ENCODE results near the gene ITIH1.

ITIH1 gene

DNA sequence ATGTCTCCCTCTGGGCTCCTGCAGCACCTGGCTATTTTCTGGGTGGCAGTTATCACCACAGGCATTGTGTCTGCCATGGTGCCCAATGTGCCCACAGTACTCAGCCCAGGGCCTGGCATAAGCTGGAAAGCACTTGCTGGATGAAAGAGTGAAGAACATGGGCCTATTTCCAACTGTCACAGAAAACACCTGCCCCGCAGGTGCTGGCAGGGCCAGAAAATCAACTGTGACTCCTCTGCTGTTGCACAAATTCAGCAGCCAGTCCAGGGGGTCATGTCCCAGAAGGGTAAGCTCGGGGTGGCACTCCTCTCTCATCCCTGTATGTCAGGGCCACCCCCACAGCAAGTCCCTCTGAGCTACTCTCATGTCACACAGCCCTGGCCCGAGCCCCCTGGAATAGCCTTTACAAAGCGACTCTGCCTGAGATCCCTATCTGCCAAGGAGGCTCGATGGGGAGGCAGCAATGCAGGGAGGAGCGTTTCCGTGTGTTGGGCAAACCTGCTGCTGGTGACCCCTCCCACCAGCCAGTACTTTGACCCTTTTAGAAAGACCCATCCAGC lies 34.1 kb downstream of the ITIH1 start:
- Histone ChIP-seq H4K20me1 (ENCODE audit: insufficient read depth, low read length) (no peaks in the 10 kb centered on the region), H3K9ac (ENCODE audit: low read length) (no peak overlapping the region), H3K4me2 (ENCODE audit: low read length) (no peak overlapping the region), H3K27me3 (ENCODE audit: low read depth, low read length) (no peaks in the 10 kb centered on the region), H3K9me3 (ENCODE audit: insufficient read depth, low read length) (no peaks in the 10 kb centered on the region), H3K4me1 (ENCODE audit: low read length) (no peaks in the 10 kb centered on the region), H3K4me3 (ENCODE audit: low read length) (no peak overlapping the region), H2AFZ (ENCODE audit: low read depth, low read length) (no peak overlapping the region), H3K27ac (ENCODE audit: low read length) (no peak overlapping the region), H3K79me2 (ENCODE audit: low read length) (no peaks in the 10 kb centered on the region), H3K36me3 (replicated peaks; ENCODE audit: low read depth, low read length) (no peaks in the 10 kb centered on the region)
- TF ChIP-seq, protein P1, sequence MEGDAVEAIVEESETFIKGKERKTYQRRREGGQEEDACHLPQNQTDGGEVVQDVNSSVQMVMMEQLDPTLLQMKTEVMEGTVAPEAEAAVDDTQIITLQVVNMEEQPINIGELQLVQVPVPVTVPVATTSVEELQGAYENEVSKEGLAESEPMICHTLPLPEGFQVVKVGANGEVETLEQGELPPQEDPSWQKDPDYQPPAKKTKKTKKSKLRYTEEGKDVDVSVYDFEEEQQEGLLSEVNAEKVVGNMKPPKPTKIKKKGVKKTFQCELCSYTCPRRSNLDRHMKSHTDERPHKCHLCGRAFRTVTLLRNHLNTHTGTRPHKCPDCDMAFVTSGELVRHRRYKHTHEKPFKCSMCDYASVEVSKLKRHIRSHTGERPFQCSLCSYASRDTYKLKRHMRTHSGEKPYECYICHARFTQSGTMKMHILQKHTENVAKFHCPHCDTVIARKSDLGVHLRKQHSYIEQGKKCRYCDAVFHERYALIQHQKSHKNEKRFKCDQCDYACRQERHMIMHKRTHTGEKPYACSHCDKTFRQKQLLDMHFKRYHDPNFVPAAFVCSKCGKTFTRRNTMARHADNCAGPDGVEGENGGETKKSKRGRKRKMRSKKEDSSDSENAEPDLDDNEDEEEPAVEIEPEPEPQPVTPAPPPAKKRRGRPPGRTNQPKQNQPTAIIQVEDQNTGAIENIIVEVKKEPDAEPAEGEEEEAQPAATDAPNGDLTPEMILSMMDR (IDR thresholded peaks at IDR 0.05; ENCODE audit: low read depth, low read length) = no peak
- no peak for TF ChIP-seq EZH2phosphoT487 (IDR thresholded peaks at IDR 0.05; ENCODE audit: low read depth)

GRCh38 chr3:52813810-52814209 lies 36.4 kb downstream of the ITIH1 start:
- Histone ChIP-seq H3K9ac (ENCODE audit: low read length) (no peak overlapping the region), H3K27me3 (ENCODE audit: low read depth, low read length) (no peaks in the 10 kb centered on the region), H2AFZ (ENCODE audit: low read depth, low read length) (no peak overlapping the region), H3K27ac (ENCODE audit: low read length) (no peak overlapping the region), H3K79me2 (ENCODE audit: low read length) (no peaks in the 10 kb centered on the region), H4K20me1 (ENCODE audit: insufficient read depth, low read length) (no peaks in the 10 kb centered on the region), H3K9me3 (ENCODE audit: insufficient read depth, low read length) (no peaks in the 10 kb centered on the region), H3K4me1 (ENCODE audit: low read length) (no peaks in the 10 kb centered on the region), H3K36me3 (replicated peaks; ENCODE audit: low read depth, low read length) (no peaks in the 10 kb centered on the region), H3K4me3 (ENCODE audit: low read length) (no peak overlapping the region), H3K4me2 (ENCODE audit: low read length) (no peak overlapping the region)
- TF ChIP-seq EZH2phosphoT487 (IDR thresholded peaks at IDR 0.05; ENCODE audit: low read depth) = no peak
- TF ChIP-seq, protein P1 (IDR thresholded peaks at IDR 0.05; ENCODE audit: low read depth, low read length) = no peak

DNA sequence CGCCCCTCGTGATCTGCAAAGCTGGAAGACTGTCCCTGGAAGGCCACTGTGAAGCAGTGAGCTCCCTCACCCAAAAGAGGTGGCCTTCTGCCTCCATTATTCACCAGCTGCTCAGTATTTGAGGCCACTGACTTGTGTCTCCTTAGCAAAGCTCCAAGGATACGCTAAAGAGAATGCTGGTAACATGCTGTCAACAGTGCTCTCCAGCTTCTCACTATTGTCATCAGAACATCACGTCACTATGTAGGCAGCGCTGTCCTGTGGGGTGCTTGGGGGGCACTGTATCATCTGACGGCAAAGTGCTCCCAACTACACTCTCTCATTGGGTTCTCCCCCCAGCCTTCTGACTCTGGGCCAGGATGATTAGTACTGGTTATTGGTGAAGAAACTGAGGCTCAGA lies 38.8 kb downstream of the ITIH1 start:
- Histone ChIP-seq H3K4me3 (ENCODE audit: low read length) (no peak overlapping the region), H3K27me3 (ENCODE audit: low read depth, low read length) (no peaks in the 10 kb centered on the region), H3K9me3 (ENCODE audit: insufficient read depth, low read length) (no peaks in the 10 kb centered on the region), H3K4me2 (ENCODE audit: low read length) (no peak overlapping the region), H4K20me1 (ENCODE audit: insufficient read depth, low read length) (no peaks in the 10 kb centered on the region), H2AFZ (ENCODE audit: low read depth, low read length) (no peak overlapping the region), H3K36me3 (replicated peaks; ENCODE audit: low read depth, low read length) (no peaks in the 10 kb centered on the region), H3K9ac (ENCODE audit: low read length) (no peak overlapping the region), H3K27ac (ENCODE audit: low read length) (no peak overlapping the region), H3K79me2 (ENCODE audit: low read length) (no peaks in the 10 kb centered on the region), H3K4me1 (ENCODE audit: low read length) (no peaks in the 10 kb centered on the region)
- TF ChIP-seq, protein P1 (IDR thresholded peaks at IDR 0.05; ENCODE audit: low read depth, low read length) = no peak
- no peak for TF ChIP-seq EZH2phosphoT487 (IDR thresholded peaks at IDR 0.05; ENCODE audit: low read depth)

DNA sequence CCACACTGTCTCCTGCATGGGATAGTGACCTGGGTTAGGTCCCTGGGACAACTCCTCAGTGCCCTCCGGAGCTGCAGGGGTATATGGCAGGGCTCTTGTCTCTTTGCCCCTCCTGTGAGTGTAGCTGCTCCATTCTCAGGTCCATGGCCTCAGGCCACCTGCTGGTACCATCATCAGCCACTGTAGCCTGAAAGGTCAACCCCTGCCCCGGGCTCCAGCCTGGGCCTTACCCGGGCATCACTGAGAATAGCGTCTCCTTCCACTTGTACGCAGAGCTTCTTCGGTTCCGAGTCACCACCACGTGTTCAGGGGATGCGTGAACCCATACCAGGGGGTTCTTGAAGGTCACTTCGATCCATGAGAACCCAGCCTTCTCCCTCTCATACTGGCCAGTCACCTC lies 39.3 kb downstream of the ITIH1 start:
- Histone ChIP-seq H4K20me1 (ENCODE audit: insufficient read depth, low read length) (no peaks in the 10 kb centered on the region), H3K79me2 (ENCODE audit: low read length) (no peaks in the 10 kb centered on the region), H3K27me3 (ENCODE audit: low read depth, low read length) (no peaks in the 10 kb centered on the region), H2AFZ (ENCODE audit: low read depth, low read length) (no peak overlapping the region), H3K4me3 (ENCODE audit: low read length) (no peak overlapping the region), H3K4me2 (ENCODE audit: low read length) (no peak overlapping the region), H3K27ac (ENCODE audit: low read length) (no peak overlapping the region), H3K4me1 (ENCODE audit: low read length) (no peaks in the 10 kb centered on the region), H3K9ac (ENCODE audit: low read length) (no peak overlapping the region), H3K9me3 (ENCODE audit: insufficient read depth, low read length) (no peaks in the 10 kb centered on the region), H3K36me3 (replicated peaks; ENCODE audit: low read depth, low read length) (no peaks in the 10 kb centered on the region)
- TF ChIP-seq, protein P1 (IDR thresholded peaks at IDR 0.05; ENCODE audit: low read depth, low read length) = no peak
- TF ChIP-seq EZH2phosphoT487 (IDR thresholded peaks at IDR 0.05; ENCODE audit: low read depth) = no peak
